Measurements from ENCODE around the gene KEL.

The KEL gene

GRCh38 chr7:142899661-142900060 lies 62.5 kb downstream of the KEL start:
- TF ChIP-seq FOXP2 (optimal IDR thresholded peaks at IDR 0.05; ENCODE audit: borderline replicate concordance, extremely low read depth, extremely low read length, insufficient read depth) = no peak

GRCh38 chr7:142898377-142899170 lies 63.6 kb downstream of the KEL start:
- TF ChIP-seq SIN3A (IDR thresholded peaks at IDR 0.05; ENCODE audit: borderline replicate concordance, insufficient read depth, low read length) (no peak), TAF1 (IDR thresholded peaks at IDR 0.05; ENCODE audit: borderline replicate concordance, insufficient read depth, low read length) (no peak), REST (IDR thresholded peaks at IDR 0.05; ENCODE audit: insufficient read depth in 1 of 2, low read depth in 2 of 2, low read length in 2 of 2) (no peak), FOXP2 (optimal IDR thresholded peaks at IDR 0.05; ENCODE audit: borderline replicate concordance, extremely low read depth, extremely low read length, insufficient read depth) (no peak), POLR2AphosphoS5 (IDR thresholded peaks at IDR 0.05; ENCODE audit: low read depth, low read length) (no peak)

GRCh38 chr7:142897691-142898090 lies 64.5 kb downstream of the KEL start:
- TF ChIP-seq SIN3A (IDR thresholded peaks at IDR 0.05; ENCODE audit: borderline replicate concordance, insufficient read depth, low read length) (no peak), FOXP2 (optimal IDR thresholded peaks at IDR 0.05; ENCODE audit: borderline replicate concordance, extremely low read depth, extremely low read length, insufficient read depth) (no peak), POLR2AphosphoS5 (IDR thresholded peaks at IDR 0.05; ENCODE audit: low read depth, low read length) (no peak), REST (IDR thresholded peaks at IDR 0.05; ENCODE audit: insufficient read depth in 1 of 2, low read depth in 2 of 2, low read length in 2 of 2) (no peak), TAF1 (IDR thresholded peaks at IDR 0.05; ENCODE audit: borderline replicate concordance, insufficient read depth, low read length) (no peak)

- TF ChIP-seq FOXP2 (optimal IDR thresholded peaks at IDR 0.05; ENCODE audit: borderline replicate concordance, extremely low read depth, extremely low read length, insufficient read depth) (no peak), TAF1 (IDR thresholded peaks at IDR 0.05; ENCODE audit: borderline replicate concordance, insufficient read depth, low read length) (no peak), REST (IDR thresholded peaks at IDR 0.05; ENCODE audit: insufficient read depth in 1 of 2, low read depth in 2 of 2, low read length in 2 of 2) (no peak), SIN3A (IDR thresholded peaks at IDR 0.05; ENCODE audit: borderline replicate concordance, insufficient read depth, low read length) (no peak), POLR2AphosphoS5 (IDR thresholded peaks at IDR 0.05; ENCODE audit: low read depth, low read length) (no peak)
Measured at GRCh38 chr7:142896741-142897379, 65.3 kb downstream of the KEL start.

GRCh38 chr7:142896151-142896550 lies 66.0 kb downstream of the KEL start:
- TF ChIP-seq POLR2AphosphoS5 (IDR thresholded peaks at IDR 0.05; ENCODE audit: low read depth, low read length) (no peak), TAF1 (IDR thresholded peaks at IDR 0.05; ENCODE audit: borderline replicate concordance, insufficient read depth, low read length) (no peak)

GRCh38 chr7:142894985-142895593 lies 67.1 kb downstream of the KEL start:
- TF ChIP-seq POLR2AphosphoS5 (IDR thresholded peaks at IDR 0.05; ENCODE audit: low read depth, low read length) (no peak), REST (IDR thresholded peaks at IDR 0.05; ENCODE audit: insufficient read depth in 1 of 2, low read depth in 2 of 2, low read length in 2 of 2) (no peak), TAF1 (IDR thresholded peaks at IDR 0.05; ENCODE audit: borderline replicate concordance, insufficient read depth, low read length) (no peak), FOXP2 (optimal IDR thresholded peaks at IDR 0.05; ENCODE audit: borderline replicate concordance, extremely low read depth, extremely low read length, insufficient read depth) (no peak)
